ENCODE results near the gene GRID2.
A peak's percentile ranks its signal among the peaks of the same experiment; 100 is the strongest.

Gene GRID2

GRCh38 chr4:93760284-93760683, 1456.5 kb downstream of the GRID2 start:
- DNase-seq (ENCODE audit: low read depth): no peak
- TF ChIP-seq CTCF (conservative IDR thresholded peaks at IDR 0.05; ENCODE audit: low read depth, low read length): no peak
- H3K4me3 ChIP-seq (ENCODE audit: low read length): no peak overlapping the region

- no peak overlapping the region for H3K4me3 ChIP-seq (ENCODE audit: low read length)
- DNase-seq (ENCODE audit: low read depth): no peak
- no peak for TF ChIP-seq CTCF (conservative IDR thresholded peaks at IDR 0.05; ENCODE audit: low read depth, low read length)
These were observed 1457.5 kb downstream of the GRID2 start for GRCh38 chr4:93761286-93761685.

GRCh38 chr4:93764639-93765246, 1461.0 kb downstream of the GRID2 start:
- no peak overlapping the region for H3K4me3 ChIP-seq (ENCODE audit: low read length)
- peak; percentile 67 for TF ChIP-seq CTCF (conservative IDR thresholded peaks at IDR 0.05; ENCODE audit: low read depth, low read length)
- DNase-seq (ENCODE audit: low read depth): peak; percentile 27

- no peak for DNase-seq (ENCODE audit: low read depth)
- no peak overlapping the region for H3K4me3 ChIP-seq (ENCODE audit: low read length)
- TF ChIP-seq CTCF (conservative IDR thresholded peaks at IDR 0.05; ENCODE audit: low read depth, low read length): no peak
These were observed 1464.2 kb downstream of the GRID2 start for GRCh38 chr4:93767917-93768316.

GRCh38 chr4:93770201-93770600, 1466.4 kb downstream of the GRID2 start:
- no peak for DNase-seq (ENCODE audit: low read depth)
- TF ChIP-seq CTCF (conservative IDR thresholded peaks at IDR 0.05; ENCODE audit: low read depth, low read length): no peak
- no peak overlapping the region for H3K4me3 ChIP-seq (ENCODE audit: low read length)

GRCh38 chr4:93771640-93772411, 1468.1 kb downstream of the GRID2 start:
- H3K4me3 ChIP-seq (ENCODE audit: low read length): no peak overlapping the region
- no peak for DNase-seq (ENCODE audit: low read depth)
- no peak for TF ChIP-seq CTCF (conservative IDR thresholded peaks at IDR 0.05; ENCODE audit: low read depth, low read length)

- no peak for TF ChIP-seq CTCF (conservative IDR thresholded peaks at IDR 0.05; ENCODE audit: low read depth, low read length)
These were observed 1469.1 kb downstream of the GRID2 start for GRCh38 chr4:93772858-93773257.

More at GRCh38 chr4:93772858-93773257, 1469.1 kb downstream of the GRID2 start:
- no peak for DNase-seq (ENCODE audit: low read depth)
- H3K4me3 ChIP-seq (ENCODE audit: low read length): no peak overlapping the region

All from retinal pigment epithelial cell (primary cell).